Measurements from ENCODE around the gene ITPK1. TPM values are rescaled to one million over a fixed set of nuclear protein-coding genes. Genes with fewer than 3 reads are reported as not detected.

ITPK1 gene
- total RNA-seq, 1 experiment from 2014 or later = 88.6 TPM

- no peak overlapping the region for H2AFZ ChIP-seq
- H4K20me1 ChIP-seq (ENCODE audit: insufficient read depth) = peaks cover 4% of the 10 kb centered on the region; the same call in 1 of the 2 replicates
- H3K4me3 ChIP-seq = no peak overlapping the region
- no peaks in the 10 kb centered on the region for H3K27me3 ChIP-seq (ENCODE audit: insufficient read depth, low read depth)
- ChIA-PET POLR2A (ENCODE audit: unreplicated experiment) (no interaction called here), CTCF (no interaction called here)
- no peak for DNase-seq
- H3K9me2 ChIP-seq (ENCODE audit: insufficient read depth) = no peaks in the 10 kb centered on the region
- BruUV-seq (replicated peaks) = no TSS peak
- intact Hi-C loops (cut with micrococcal nuclease; ENCODE audit: unreplicated experiment) = no loop called here
- no peaks in the 10 kb centered on the region for H3K9me3 ChIP-seq (ENCODE audit: insufficient read depth, low read depth)
- no peak overlapping the region for H3K4me2 ChIP-seq
- no peak overlapping the region for H3K27ac ChIP-seq
- TF ChIP-seq CTCF (conservative IDR thresholded peaks at IDR 0.05) (no peak), EZH2 (IDR thresholded peaks at IDR 0.05; ENCODE audit: low read depth) (no peak)
- H3K79me2 ChIP-seq (ENCODE audit: low read depth) = no peaks in the 10 kb centered on the region
- peaks cover 7% of the 10 kb centered on the region for H3K4me1 ChIP-seq (replicated peaks; ENCODE audit: insufficient read depth)
- H3F3A ChIP-seq (ENCODE audit: insufficient read depth, low read depth) = peaks cover 3% of the 10 kb centered on the region; the same call in 1 of the 2 replicates
- H3K36me3 ChIP-seq (ENCODE audit: low read depth) = no peaks in the 10 kb centered on the region
These were observed 180.3 kb downstream of the ITPK1 start for GRCh38 chr14:92935446-92935845.

- intact Hi-C loops (cut with micrococcal nuclease; ENCODE audit: unreplicated experiment) = no loop called here
- no TSS peak for BruUV-seq (replicated peaks)
- TF ChIP-seq CTCF (conservative IDR thresholded peaks at IDR 0.05) (no peak), EZH2 (IDR thresholded peaks at IDR 0.05; ENCODE audit: low read depth) (no peak)
- Histone ChIP-seq H3K36me3 (ENCODE audit: low read depth) (no peaks in the 10 kb centered on the region), H3K4me1 (replicated peaks; ENCODE audit: insufficient read depth) (peaks cover 7% of the 10 kb centered on the region), H2AFZ (no peak overlapping the region), H3K4me3 (no peak overlapping the region), H3K27me3 (ENCODE audit: insufficient read depth, low read depth) (no peaks in the 10 kb centered on the region), H4K20me1 (ENCODE audit: insufficient read depth) (peaks cover 4% of the 10 kb centered on the region; the same call in 1 of the 2 replicates), H3K4me2 (no peak overlapping the region), H3K27ac (no peak overlapping the region), H3F3A (ENCODE audit: insufficient read depth, low read depth) (peaks cover 4% of the 10 kb centered on the region), H3K9me2 (ENCODE audit: insufficient read depth) (no peaks in the 10 kb centered on the region), H3K79me2 (ENCODE audit: low read depth) (no peaks in the 10 kb centered on the region), H3K9me3 (ENCODE audit: insufficient read depth, low read depth) (no peaks in the 10 kb centered on the region)
- DNase-seq = no peak
- CTCF ChIA-PET = no interaction called here
- POLR2A ChIA-PET (ENCODE audit: unreplicated experiment) = no interaction called here
These were observed 181.3 kb downstream of the ITPK1 start for GRCh38 chr14:92934196-92935085.

GRCh38 chr14:92933481-92933880, 182.2 kb downstream of the ITPK1 start:
- no peaks in the 10 kb centered on the region for H3K9me2 ChIP-seq (ENCODE audit: insufficient read depth)
- no peak for DNase-seq
- no peaks in the 10 kb centered on the region for H3K9me3 ChIP-seq (ENCODE audit: insufficient read depth, low read depth)
- POLR2A ChIA-PET (ENCODE audit: unreplicated experiment) = no interaction called here
- H3K4me1 ChIP-seq (replicated peaks; ENCODE audit: insufficient read depth) = peaks cover 7% of the 10 kb centered on the region
- CTCF ChIA-PET = no interaction called here
- TF ChIP-seq CTCF (conservative IDR thresholded peaks at IDR 0.05) = no peak
- no peak for TF ChIP-seq EZH2 (IDR thresholded peaks at IDR 0.05; ENCODE audit: low read depth)
- no peak overlapping the region for H3K27ac ChIP-seq
- peaks cover 4% of the 10 kb centered on the region; the same call in 1 of the 2 replicates for H4K20me1 ChIP-seq (ENCODE audit: insufficient read depth)
- no peak overlapping the region for H2AFZ ChIP-seq
- BruUV-seq (replicated peaks) = no TSS peak
- no peak overlapping the region for H3K4me2 ChIP-seq
- no peaks in the 10 kb centered on the region for H3K36me3 ChIP-seq (ENCODE audit: low read depth)
- intact Hi-C loops (cut with micrococcal nuclease; ENCODE audit: unreplicated experiment) = no loop called here
- H3K79me2 ChIP-seq (ENCODE audit: low read depth) = no peaks in the 10 kb centered on the region
- H3K4me3 ChIP-seq = no peak overlapping the region
- no peaks in the 10 kb centered on the region for H3K27me3 ChIP-seq (ENCODE audit: insufficient read depth, low read depth)
- H3F3A ChIP-seq (ENCODE audit: insufficient read depth, low read depth) = peaks cover 6% of the 10 kb centered on the region
